Panc1 (cell line): ENCODE results near the gene RNF39. TPM values are rescaled to one million over a fixed set of nuclear protein-coding genes. Genes with fewer than 3 reads are reported as not detected.

Experiments used
- ATAC-seq: fragments of 200-7000 bp; cut with Tn5 transposase; 2 replicates; pipeline ENCODE4 v1.9.1; 2020; ENCODE audit warnings: mild to moderate bottlenecking, moderate library complexity
- BruUV-seq: library from RNA; stranded (reverse); fragments of 400-500 nt; replicated peaks from 2 replicates; lab custom pipeline; 2021; lab: Mats Ljungman, UMichigan
- CTCF ChIA-PET: fragments of 300-600 bp; sonication (Branson Sonifier 250); formaldehyde crosslinking; loops from one replicate; lab custom pipeline; 2022; ENCODE audit warnings: antibody characterized with exemption; lab: Charles Lee
- POLR2A ChIA-PET: fragments of 300-600 bp; sonication (Branson Sonifier 250); formaldehyde crosslinking; loops from one replicate; lab custom pipeline; 2022; ENCODE audit warnings: antibody characterized with exemption; lab: Charles Lee
- DNase-seq: peaks from one replicate; pipeline ENCODE4 v3.0.0-alpha.2; 2010; ENCODE audit warnings: low read depth, low spot score
- H3K27ac ChIP-seq: 2 replicates; pipeline ENCODE4 v1.5.1; 2011; ENCODE audit warnings: mild to moderate bottlenecking, low read length, inconsistent platforms
- H3K27me3 ChIP-seq: fragments of 200-500 bp; sonication (Bioruptor generic); 2 replicates; pipeline ENCODE4 v1.6.0; 2014; ENCODE audit warnings: low read length, inconsistent platforms; ENCODE audit not compliant: control insufficient read depth, insufficient read depth
- H3K36me3 ChIP-seq: fragments of 200-500 bp; sonication (Bioruptor generic); 2 replicates; pipeline ENCODE4 v1.5.1; 2014; ENCODE audit warnings: inconsistent platforms, mild to moderate bottlenecking, low read length, moderate library complexity; ENCODE audit not compliant: control insufficient read depth, insufficient read depth
- H3K4me1 ChIP-seq: 2 replicates; pipeline ENCODE4 v1.5.1; 2011; ENCODE audit warnings: inconsistent platforms, mild to moderate bottlenecking, low read length, moderate library complexity; ENCODE audit not compliant: control insufficient read depth, insufficient read depth
- H3K4me3 ChIP-seq, 2 experiments: 2 replicates each; pipeline ENCODE4 v1.5.1; 2011 to 2012; ENCODE audit warnings: low read depth in 2 of 2, low read length in 2 of 2, mild to moderate bottlenecking in 2 of 2, inconsistent platforms in 1 of 2, moderate library complexity in 1 of 2
- H3K9me3 ChIP-seq: fragments of 200-500 bp; sonication (Bioruptor generic); 2 replicates; pipeline ENCODE4 v1.5.1; 2014; ENCODE audit warnings: low read depth, mild to moderate bottlenecking, inconsistent platforms, low read length, moderate library complexity; ENCODE audit not compliant: control insufficient read depth, insufficient read depth
- POLR2AphosphoS5 ChIP-seq: IDR thresholded peaks from 2 replicates; pipeline ENCODE4 v1.6.1; 2012; ENCODE audit warnings: mild to moderate bottlenecking, low read depth, low read length, moderate library complexity
- SIN3A ChIP-seq: IDR thresholded peaks from 2 replicates; pipeline ENCODE4 v1.6.1; 2012; ENCODE audit warnings: low read depth, mild to moderate bottlenecking, low read length, moderate library complexity, borderline replicate concordance; ENCODE audit not compliant: insufficient read depth
- TCF7L2 ChIP-seq: IDR thresholded peaks from 2 replicates; pipeline ENCODE4 v1.6.1; 2011; ENCODE audit warnings: mild to moderate bottlenecking, low read depth, low read length, inconsistent platforms
- in situ Hi-C: cut with HindIII; loops from 2 replicates; pipeline ENCODE4 v1.10.0; 2016; ENCODE audit warnings: low sequenced_read_pairs, low pct_unique_long_range_greater_than_20kb
- intact Hi-C: fragments of 100-400 bp; cut with micrococcal nuclease; formaldehyde crosslinking; loops from one replicate; pipeline ENCODE4 v1.10.0; 2022; ENCODE audit not compliant: unreplicated experiment
- total RNA-seq: library from RNA; stranded (reverse); gene quantifications from one replicate; pipeline ENCODE4 v1.2.1, GENCODE V29; 2021; ENCODE audit not compliant: unreplicated experiment
- TF ChIP-seq, protein P1 (sequence below): fragments of 450-650 bp; IDR thresholded peaks from 2 replicates; pipeline ENCODE4 v1.5.1; 2017; ENCODE audit warnings: mild to moderate bottlenecking
- TF ChIP-seq, protein P2 (sequence below), 2 experiments: IDR thresholded peaks; 2 replicates each; pipeline ENCODE4 v1.6.1; 2011 to 2012; ENCODE audit warnings: low read depth in 2 of 2, control low read depth in 1 of 2, low read length in 1 of 2, mild to moderate bottlenecking in 1 of 2, moderate library complexity in 1 of 2; ENCODE audit not compliant: insufficient read depth in 1 of 2

RNF39 gene
- total RNA-seq, 1 experiment from 2014 or later: not detected

DNA sequence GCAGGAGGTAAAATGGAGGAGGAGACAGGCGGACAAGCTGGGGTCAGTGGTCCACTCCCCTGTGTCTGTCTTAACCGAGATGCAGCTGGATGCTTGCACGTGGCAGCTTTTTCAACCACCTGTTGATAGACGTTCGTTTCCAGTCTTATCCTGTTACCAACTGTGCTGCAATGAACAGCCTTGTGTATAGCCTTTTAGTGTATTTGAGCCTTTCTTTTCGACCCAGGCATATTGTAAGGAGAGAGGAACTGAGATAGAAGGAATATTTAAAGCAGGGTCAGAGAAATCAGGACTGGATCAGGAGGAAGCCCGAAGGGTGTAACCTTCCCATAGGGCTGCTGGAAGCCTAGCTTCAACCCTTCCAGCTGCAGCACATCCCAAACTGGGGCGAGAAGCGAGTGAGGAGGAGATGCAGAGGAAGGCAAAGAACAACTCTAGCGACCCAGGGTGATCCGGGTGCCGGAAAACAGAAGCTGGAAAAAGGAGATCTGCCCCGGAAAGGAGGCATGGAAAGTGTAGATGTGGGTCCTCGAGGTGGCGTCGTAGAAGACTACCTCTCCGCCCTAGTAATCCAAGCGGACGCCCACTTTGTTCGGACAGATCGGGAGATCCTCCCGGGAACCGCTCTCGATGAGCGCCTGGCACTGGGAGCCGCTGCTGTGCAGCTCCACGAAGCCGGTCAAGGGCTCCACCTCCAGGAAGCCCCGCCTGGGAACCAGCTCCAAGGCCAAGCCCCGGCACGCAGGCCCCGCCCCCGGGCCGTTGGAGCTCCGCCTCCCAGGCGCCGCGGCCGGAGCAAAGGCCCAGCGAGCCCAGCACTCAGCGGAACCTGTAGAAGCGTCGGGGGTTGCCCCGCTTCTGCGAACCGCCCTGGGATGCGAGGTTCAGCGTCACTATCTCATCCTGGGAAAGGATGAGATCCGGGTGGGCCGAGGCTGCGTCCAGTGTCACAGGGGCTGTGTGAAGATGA, 26.2 kb upstream of the RNF39 start:
- intact Hi-C loops (loop anchor here (2.0 kb wide), 1 partner anchor 69 kb away; no protein-coding TSS in a partner anchor), in situ Hi-C loops (no loop called here)
- Histone ChIP-seq H3K9me3 (no peaks in the 10 kb centered on the region), H3K4me1 (peaks cover 16% of the 10 kb centered on the region), H3K4me3 (peak overlapping the region; percentile 42 to 78), H3K27ac (peak overlapping the region; percentile 37; the same call in 1 of the 2 replicates), H3K27me3 (peaks cover 7% of the 10 kb centered on the region), H3K36me3 (no peaks in the 10 kb centered on the region)
- POLR2A ChIA-PET: interaction anchor here (1.0 kb wide), 1 partner anchor 29 kb away, joined by 4 read pairs; no protein-coding TSS in a partner anchor
- CTCF ChIA-PET: interaction anchor here (0.7 to 1.7 kb wide), 4 partner anchors 26 to 39 kb away, joined by 3 to 15 read pairs (median 4); no protein-coding TSS in a partner anchor
- DNase-seq (no peak), ATAC-seq (peak; percentile 95)
- BruUV-seq: no TSS peak
- TF ChIP-seq SIN3A (no peak), POLR2AphosphoS5 (peak; percentile 69; the same call in 1 of the 2 replicates), TCF7L2 (no peak)
- TF ChIP-seq, protein P1, sequence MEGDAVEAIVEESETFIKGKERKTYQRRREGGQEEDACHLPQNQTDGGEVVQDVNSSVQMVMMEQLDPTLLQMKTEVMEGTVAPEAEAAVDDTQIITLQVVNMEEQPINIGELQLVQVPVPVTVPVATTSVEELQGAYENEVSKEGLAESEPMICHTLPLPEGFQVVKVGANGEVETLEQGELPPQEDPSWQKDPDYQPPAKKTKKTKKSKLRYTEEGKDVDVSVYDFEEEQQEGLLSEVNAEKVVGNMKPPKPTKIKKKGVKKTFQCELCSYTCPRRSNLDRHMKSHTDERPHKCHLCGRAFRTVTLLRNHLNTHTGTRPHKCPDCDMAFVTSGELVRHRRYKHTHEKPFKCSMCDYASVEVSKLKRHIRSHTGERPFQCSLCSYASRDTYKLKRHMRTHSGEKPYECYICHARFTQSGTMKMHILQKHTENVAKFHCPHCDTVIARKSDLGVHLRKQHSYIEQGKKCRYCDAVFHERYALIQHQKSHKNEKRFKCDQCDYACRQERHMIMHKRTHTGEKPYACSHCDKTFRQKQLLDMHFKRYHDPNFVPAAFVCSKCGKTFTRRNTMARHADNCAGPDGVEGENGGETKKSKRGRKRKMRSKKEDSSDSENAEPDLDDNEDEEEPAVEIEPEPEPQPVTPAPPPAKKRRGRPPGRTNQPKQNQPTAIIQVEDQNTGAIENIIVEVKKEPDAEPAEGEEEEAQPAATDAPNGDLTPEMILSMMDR: peak; percentile 39

DNA sequence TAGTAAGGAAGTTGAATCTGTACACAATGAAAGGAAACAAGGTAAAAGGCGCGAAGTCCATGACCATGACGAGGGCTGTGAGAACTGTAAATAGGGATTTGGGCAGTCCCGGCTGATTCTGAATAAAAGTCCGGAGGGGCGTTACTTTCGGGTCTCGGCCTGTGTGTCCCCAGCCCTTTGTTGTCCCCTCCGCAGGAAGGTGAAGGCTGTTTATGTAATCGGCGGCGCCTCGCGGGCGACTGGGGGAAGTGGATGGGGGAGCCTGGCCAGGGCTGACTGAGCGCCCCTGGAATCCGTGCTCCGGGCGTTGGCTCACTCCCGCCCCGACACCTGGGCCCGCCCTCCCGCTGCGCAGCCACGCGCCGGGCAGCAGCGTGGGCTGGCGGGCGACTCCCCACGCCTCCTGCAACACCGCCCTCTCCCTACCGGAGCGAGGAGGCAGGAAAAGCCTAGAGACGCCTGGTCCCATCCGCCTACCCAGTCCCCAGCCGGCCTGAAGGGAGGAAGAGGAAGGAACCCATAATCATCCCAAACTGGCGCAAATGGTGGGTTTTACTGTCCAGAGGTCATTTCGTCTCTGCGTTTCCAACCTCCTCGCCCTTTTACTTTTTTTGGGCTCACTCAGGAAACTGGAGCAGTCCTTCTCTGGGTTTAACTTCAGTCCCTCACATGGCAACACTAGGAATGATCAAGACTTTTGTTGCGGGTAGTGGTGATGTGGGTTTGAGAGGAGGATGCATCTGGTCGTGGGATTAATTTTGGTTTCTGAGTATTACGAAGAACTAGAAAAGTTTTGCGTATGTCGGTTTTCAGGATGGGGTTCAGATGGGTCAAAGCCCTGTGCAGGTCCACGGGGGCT, 25.2 kb upstream of the RNF39 start:
- intact Hi-C loops: no loop called here
- H3K4me3 ChIP-seq: peak overlapping the region; percentile 42 to 78
- ATAC-seq (peak; percentile 30; the same call in 1 of the 2 replicates), DNase-seq (no peak)
- 0 out of 2 replicates have a peak overlapping the region, but pooled peaks have one; percentile 19 for H3K27ac ChIP-seq
- BruUV-seq: no TSS peak
- H3K36me3 ChIP-seq: no peaks in the 10 kb centered on the region
- ChIA-PET POLR2A (interaction anchor here (1.0 kb wide), 1 partner anchor 30 kb away, joined by 4 read pairs; no protein-coding TSS in a partner anchor), CTCF (interaction anchor here (1.1 to 1.7 kb wide), 2 partner anchors 27 to 31 kb away, joined by 3 to 15 read pairs; no protein-coding TSS in a partner anchor)
- in situ Hi-C loops: no loop called here
- no peaks in the 10 kb centered on the region for H3K9me3 ChIP-seq
- TF ChIP-seq POLR2AphosphoS5 (no peak), TCF7L2 (no peak), SIN3A (no peak)
- TF ChIP-seq, protein P1: no peak
- TF ChIP-seq, protein P2, sequence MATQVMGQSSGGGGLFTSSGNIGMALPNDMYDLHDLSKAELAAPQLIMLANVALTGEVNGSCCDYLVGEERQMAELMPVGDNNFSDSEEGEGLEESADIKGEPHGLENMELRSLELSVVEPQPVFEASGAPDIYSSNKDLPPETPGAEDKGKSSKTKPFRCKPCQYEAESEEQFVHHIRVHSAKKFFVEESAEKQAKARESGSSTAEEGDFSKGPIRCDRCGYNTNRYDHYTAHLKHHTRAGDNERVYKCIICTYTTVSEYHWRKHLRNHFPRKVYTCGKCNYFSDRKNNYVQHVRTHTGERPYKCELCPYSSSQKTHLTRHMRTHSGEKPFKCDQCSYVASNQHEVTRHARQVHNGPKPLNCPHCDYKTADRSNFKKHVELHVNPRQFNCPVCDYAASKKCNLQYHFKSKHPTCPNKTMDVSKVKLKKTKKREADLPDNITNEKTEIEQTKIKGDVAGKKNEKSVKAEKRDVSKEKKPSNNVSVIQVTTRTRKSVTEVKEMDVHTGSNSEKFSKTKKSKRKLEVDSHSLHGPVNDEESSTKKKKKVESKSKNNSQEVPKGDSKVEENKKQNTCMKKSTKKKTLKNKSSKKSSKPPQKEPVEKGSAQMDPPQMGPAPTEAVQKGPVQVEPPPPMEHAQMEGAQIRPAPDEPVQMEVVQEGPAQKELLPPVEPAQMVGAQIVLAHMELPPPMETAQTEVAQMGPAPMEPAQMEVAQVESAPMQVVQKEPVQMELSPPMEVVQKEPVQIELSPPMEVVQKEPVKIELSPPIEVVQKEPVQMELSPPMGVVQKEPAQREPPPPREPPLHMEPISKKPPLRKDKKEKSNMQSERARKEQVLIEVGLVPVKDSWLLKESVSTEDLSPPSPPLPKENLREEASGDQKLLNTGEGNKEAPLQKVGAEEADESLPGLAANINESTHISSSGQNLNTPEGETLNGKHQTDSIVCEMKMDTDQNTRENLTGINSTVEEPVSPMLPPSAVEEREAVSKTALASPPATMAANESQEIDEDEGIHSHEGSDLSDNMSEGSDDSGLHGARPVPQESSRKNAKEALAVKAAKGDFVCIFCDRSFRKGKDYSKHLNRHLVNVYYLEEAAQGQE (IDR thresholded peaks at IDR 0.05; ENCODE audit: insufficient read depth in 1 of 2, low read depth in 2 of 2, low read length in 1 of 2): no peak
- peaks cover 16% of the 10 kb centered on the region for H3K4me1 ChIP-seq
- peaks cover 7% of the 10 kb centered on the region for H3K27me3 ChIP-seq
